HG03565 (cell line): ENCODE measurements around the gene MYO7A.

Source experiments
- ATAC-seq: cut with Tn5 transposase; IDR thresholded peaks from one replicate; pipeline ENCODE4 v1.9.1; 2021; ENCODE audit warnings: mild to moderate bottlenecking, moderate library complexity; ENCODE audit not compliant: unreplicated experiment

The MYO7A gene

GRCh38 chr11:77196961-77197360, 68.9 kb downstream of the MYO7A start:
- no peak for ATAC-seq

GRCh38 chr11:77197626-77198320, 69.7 kb downstream of the MYO7A start:
- no peak for ATAC-seq

GRCh38 chr11:77198440-77198849, 70.4 kb downstream of the MYO7A start:
- no peak for ATAC-seq

GRCh38 chr11:77199137-77199745, 71.2 kb downstream of the MYO7A start:
- ATAC-seq, result no peak

GRCh38 chr11:77200351-77201268, 72.6 kb downstream of the MYO7A start:
- ATAC-seq, result no peak

- ATAC-seq, result no peak
Observed at GRCh38 chr11:77201370-77201769, 73.3 kb downstream of the MYO7A start.

GRCh38 chr11:77201991-77202841, 74.2 kb downstream of the MYO7A start:
- ATAC-seq, result no peak

GRCh38 chr11:77202941-77203900, 75.2 kb downstream of the MYO7A start:
- no peak for ATAC-seq

- ATAC-seq, result no peak
Observed at GRCh38 chr11:77203901-77204753, 76.1 kb downstream of the MYO7A start.

GRCh38 chr11:77204754-77205466, 76.9 kb downstream of the MYO7A start:
- no peak for ATAC-seq

GRCh38 chr11:77205467-77206263, 77.6 kb downstream of the MYO7A start:
- no peak for ATAC-seq

- no peak for ATAC-seq
Observed at GRCh38 chr11:77206264-77207018, 78.4 kb downstream of the MYO7A start.

GRCh38 chr11:77207019-77207485, 79.0 kb downstream of the MYO7A start:
- ATAC-seq, result no peak

- ATAC-seq, result no peak
Observed at GRCh38 chr11:77207618-77208313, 79.7 kb downstream of the MYO7A start.

- no peak for ATAC-seq
Observed at GRCh38 chr11:77208535-77208934, 80.5 kb downstream of the MYO7A start.

GRCh38 chr11:77209663-77210062, 81.6 kb downstream of the MYO7A start:
- no peak for ATAC-seq
